HEK293 (cell line): ENCODE results near the gene ARHGAP4.

ENCODE experiments used
- BCL11A ChIP-seq: fragments of 450-650 bp; formaldehyde crosslinking; IDR thresholded peaks from 2 replicates; pipeline ENCODE4 v1.5.1; 2016; ENCODE audit warnings: low read depth, missing biosample characterization, missing genetic modification characterization
- EGR2 ChIP-seq: fragments of 450-650 bp; formaldehyde crosslinking; IDR thresholded peaks from 2 replicates; pipeline ENCODE4 v1.5.1; 2016; ENCODE audit warnings: low read depth, missing biosample characterization, missing genetic modification characterization
- FEZF1 ChIP-seq: fragments of 450-650 bp; formaldehyde crosslinking; IDR thresholded peaks from 2 replicates; pipeline ENCODE4 v1.5.1; 2016; ENCODE audit warnings: missing biosample characterization, missing genetic modification characterization
- GFI1B ChIP-seq: fragments of 450-650 bp; formaldehyde crosslinking; IDR thresholded peaks from 2 replicates; pipeline ENCODE4 v1.5.1; 2016; ENCODE audit warnings: missing biosample characterization, missing genetic modification characterization
- GLIS2 ChIP-seq: fragments of 450-650 bp; formaldehyde crosslinking; IDR thresholded peaks from 2 replicates; pipeline ENCODE4 v1.5.1; 2016; ENCODE audit warnings: missing biosample characterization, missing genetic modification characterization
- KLF9 ChIP-seq: fragments of 450-650 bp; formaldehyde crosslinking; IDR thresholded peaks from 2 replicates; pipeline ENCODE4 v1.5.1; 2016; ENCODE audit warnings: missing biosample characterization, missing genetic modification characterization, low read depth
- OVOL3 ChIP-seq: fragments of 450-650 bp; formaldehyde crosslinking; IDR thresholded peaks from 2 replicates; pipeline ENCODE4 v1.5.1; 2016; ENCODE audit warnings: missing biosample characterization, missing genetic modification characterization
- REPIN1 ChIP-seq: fragments of 450-650 bp; formaldehyde crosslinking; IDR thresholded peaks from 2 replicates; pipeline ENCODE4 v1.5.1; 2017; ENCODE audit warnings: missing biosample characterization, missing genetic modification characterization, low read depth
- SCRT1 ChIP-seq: fragments of 450-650 bp; formaldehyde crosslinking; IDR thresholded peaks from 2 replicates; pipeline ENCODE4 v1.5.1; 2016; ENCODE audit warnings: missing biosample characterization, missing genetic modification characterization, borderline replicate concordance
- SETDB1 ChIP-seq: IDR thresholded peaks from one replicate; pipeline ENCODE4 v1.6.1; 2017; ENCODE audit warnings: mild to moderate bottlenecking, low read length, moderate library complexity, mixed read lengths; ENCODE audit not compliant: insufficient read length
- TCF7L2 ChIP-seq: IDR thresholded peaks from 2 replicates; pipeline ENCODE4 v1.6.1; 2011; ENCODE audit warnings: low read depth, mild to moderate bottlenecking, inconsistent platforms, low read length, moderate library complexity, borderline replicate concordance
- WT1 ChIP-seq: fragments of 450-650 bp; formaldehyde crosslinking; IDR thresholded peaks from 2 replicates; pipeline ENCODE4 v1.5.1; 2016; ENCODE audit warnings: missing biosample characterization, missing genetic modification characterization
- ZBTB48 ChIP-seq: fragments of 450-650 bp; formaldehyde crosslinking; IDR thresholded peaks from 2 replicates; pipeline ENCODE4 v1.5.1; 2016; ENCODE audit warnings: missing biosample characterization, missing genetic modification characterization
- ZBTB49 ChIP-seq: fragments of 450-650 bp; formaldehyde crosslinking; IDR thresholded peaks from 2 replicates; pipeline ENCODE4 v1.5.1; 2016; ENCODE audit warnings: missing biosample characterization, missing genetic modification characterization, low read depth
- ZBTB8A ChIP-seq: fragments of 450-650 bp; formaldehyde crosslinking; IDR thresholded peaks from 2 replicates; pipeline ENCODE4 v1.5.1; 2016; ENCODE audit warnings: missing biosample characterization, missing genetic modification characterization
- ZFP3 ChIP-seq: fragments of 450-650 bp; formaldehyde crosslinking; IDR thresholded peaks from 2 replicates; pipeline ENCODE4 v1.5.1; 2016; ENCODE audit warnings: low read depth, missing biosample characterization, missing genetic modification characterization
- ZFP41 ChIP-seq: fragments of 450-650 bp; formaldehyde crosslinking; IDR thresholded peaks from 2 replicates; pipeline ENCODE4 v1.5.1; 2016; ENCODE audit warnings: missing biosample characterization, missing genetic modification characterization, borderline replicate concordance
- ZNF114 ChIP-seq: fragments of 450-650 bp; formaldehyde crosslinking; IDR thresholded peaks from 2 replicates; pipeline ENCODE4 v1.5.0; 2017; ENCODE audit warnings: missing biosample characterization, missing genetic modification characterization
- ZNF121 ChIP-seq: fragments of 450-650 bp; formaldehyde crosslinking; IDR thresholded peaks from 2 replicates; pipeline ENCODE4 v1.5.1; 2016; ENCODE audit warnings: missing biosample characterization, missing genetic modification characterization
- ZNF138 ChIP-seq: fragments of 450-650 bp; formaldehyde crosslinking; IDR thresholded peaks from 2 replicates; pipeline ENCODE4 v1.5.1; 2016; ENCODE audit warnings: missing biosample characterization, missing genetic modification characterization, borderline replicate concordance
- ZNF155 ChIP-seq: fragments of 450-650 bp; formaldehyde crosslinking; IDR thresholded peaks from 2 replicates; pipeline ENCODE4 v1.5.1; 2016; ENCODE audit warnings: missing biosample characterization, missing genetic modification characterization
- ZNF239 ChIP-seq: fragments of 450-650 bp; formaldehyde crosslinking; IDR thresholded peaks from 2 replicates; pipeline ENCODE4 v1.5.1; 2016; ENCODE audit warnings: missing biosample characterization, missing genetic modification characterization
- ZNF24 ChIP-seq: fragments of 450-650 bp; formaldehyde crosslinking; IDR thresholded peaks from 2 replicates; pipeline ENCODE4 v1.5.1; 2016; ENCODE audit warnings: missing biosample characterization, missing genetic modification characterization
- ZNF280C ChIP-seq: fragments of 450-650 bp; formaldehyde crosslinking; IDR thresholded peaks from 2 replicates; pipeline ENCODE4 v1.5.1; 2016; ENCODE audit warnings: missing biosample characterization, missing genetic modification characterization
- ZNF354C ChIP-seq: fragments of 450-650 bp; formaldehyde crosslinking; IDR thresholded peaks from 2 replicates; pipeline ENCODE4 v1.5.1; 2016; ENCODE audit warnings: missing biosample characterization, missing genetic modification characterization, low read depth, borderline replicate concordance
- ZNF416 ChIP-seq: fragments of 450-650 bp; formaldehyde crosslinking; IDR thresholded peaks from 2 replicates; pipeline ENCODE4 v1.5.1; 2016; ENCODE audit warnings: missing biosample characterization, missing genetic modification characterization
- ZNF521 ChIP-seq: fragments of 450-650 bp; formaldehyde crosslinking; IDR thresholded peaks from 2 replicates; pipeline ENCODE4 v1.5.1; 2017; ENCODE audit warnings: missing biosample characterization, mild to moderate bottlenecking, missing genetic modification characterization
- ZNF529 ChIP-seq: fragments of 450-650 bp; formaldehyde crosslinking; IDR thresholded peaks from 2 replicates; pipeline ENCODE4 v1.5.1; 2017; ENCODE audit warnings: missing genetic modification characterization, missing biosample characterization; ENCODE audit not compliant: insufficient replicate concordance
- ZNF530 ChIP-seq: fragments of 450-650 bp; formaldehyde crosslinking; IDR thresholded peaks from 2 replicates; pipeline ENCODE4 v1.5.1; 2016; ENCODE audit warnings: low read depth, missing biosample characterization, missing genetic modification characterization
- ZNF558 ChIP-seq: fragments of 450-650 bp; formaldehyde crosslinking; IDR thresholded peaks from 2 replicates; pipeline ENCODE4 v1.5.1; 2016; ENCODE audit warnings: missing biosample characterization, missing genetic modification characterization
- ZNF626 ChIP-seq: fragments of 450-650 bp; sonication (Bioruptor Pico); formaldehyde crosslinking; IDR thresholded peaks from 2 replicates; pipeline ENCODE4 v1.5.1; 2018; ENCODE audit warnings: missing biosample characterization, missing genetic modification characterization, inconsistent platforms
- ZNF629 ChIP-seq: fragments of 450-650 bp; formaldehyde crosslinking; IDR thresholded peaks from 2 replicates; pipeline ENCODE4 v1.5.1; 2017; ENCODE audit warnings: missing biosample characterization, missing genetic modification characterization
- ZNF664 ChIP-seq: fragments of 450-650 bp; formaldehyde crosslinking; IDR thresholded peaks from 2 replicates; pipeline ENCODE4 v1.5.1; 2016; ENCODE audit warnings: missing biosample characterization, missing genetic modification characterization
- ZNF701 ChIP-seq: fragments of 450-650 bp; formaldehyde crosslinking; IDR thresholded peaks from 2 replicates; pipeline ENCODE4 v1.5.1; 2016; ENCODE audit warnings: missing biosample characterization, missing genetic modification characterization
- ZNF768 ChIP-seq: fragments of 450-650 bp; formaldehyde crosslinking; IDR thresholded peaks from 2 replicates; pipeline ENCODE4 v1.5.1; 2018; ENCODE audit warnings: missing biosample characterization, mild to moderate bottlenecking, missing genetic modification characterization
- ZNF785 ChIP-seq: fragments of 450-650 bp; formaldehyde crosslinking; IDR thresholded peaks from 2 replicates; pipeline ENCODE4 v1.5.1; 2016; ENCODE audit warnings: missing biosample characterization, missing genetic modification characterization
- ZXDB ChIP-seq: fragments of 450-650 bp; formaldehyde crosslinking; IDR thresholded peaks from 2 replicates; pipeline ENCODE4 v1.5.1; 2016; ENCODE audit warnings: missing biosample characterization, missing genetic modification characterization
- TF ChIP-seq, protein P1 (sequence below): IDR thresholded peaks from 2 replicates; pipeline ENCODE4 v1.6.1; 2011; ENCODE audit warnings: mild to moderate bottlenecking, low read depth, low read length, borderline replicate concordance

ARHGAP4 gene

DNA sequence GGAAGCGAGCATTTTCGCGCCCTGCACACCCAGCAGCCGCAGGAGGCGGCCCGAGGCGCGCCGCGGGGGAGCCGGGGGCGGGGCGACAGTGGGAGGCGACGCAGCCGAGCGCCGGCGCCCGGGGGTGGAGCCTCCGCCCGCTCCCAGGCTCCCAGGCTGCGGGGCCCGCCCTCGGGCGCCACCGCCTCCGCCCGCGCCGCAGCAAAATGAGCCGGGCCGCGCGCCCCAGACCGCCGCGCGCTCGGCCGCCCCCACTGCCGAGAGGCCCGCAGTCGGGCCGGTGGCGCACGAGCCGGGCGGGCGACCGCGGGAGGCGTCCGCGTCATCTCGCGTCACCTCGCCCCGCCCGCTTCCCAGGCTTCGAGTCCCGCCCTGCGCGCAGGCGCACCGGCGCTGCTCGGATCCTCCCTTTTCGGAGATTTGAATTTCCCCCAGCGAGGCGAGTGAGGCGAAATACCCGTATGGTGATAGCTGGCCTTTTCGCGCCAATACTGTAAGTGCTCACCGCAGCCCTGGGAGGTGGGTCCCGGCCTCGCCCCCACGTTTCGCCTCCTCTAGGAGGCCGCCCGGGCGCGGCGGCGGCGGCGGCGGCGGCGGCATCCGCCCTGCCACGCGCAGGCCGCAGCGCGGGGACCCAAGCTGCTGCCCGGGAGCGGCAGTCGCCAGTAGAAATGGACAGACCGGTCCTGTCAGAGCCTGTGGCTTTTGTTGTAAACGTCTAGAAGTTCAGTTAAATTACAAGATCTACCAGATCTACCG, 46.5 kb upstream of the ARHGAP4 start, which contains the start of gene TMEM187 (continued):
- TF ChIP-seq KLF9 (tag by site-specific recombination), result 0 out of 2 replicates have a peak, but pooled peaks have one; percentile 18
- TF ChIP-seq OVOL3, result no peak
- no peak for TF ChIP-seq ZNF768 (tag by site-specific recombination)
- TF ChIP-seq EGR2 (tag by site-specific recombination), result 0 out of 2 replicates have a peak, but pooled peaks have one; percentile 7
- TF ChIP-seq ZBTB48 (tag by site-specific recombination), result no peak
- TF ChIP-seq SETDB1, result no peak
- TF ChIP-seq ZNF24, result no peak
- no peak for TF ChIP-seq ZNF354C
- TF ChIP-seq ZBTB49, result no peak
- TF ChIP-seq ZNF529 (tag by site-specific recombination), result no peak
- no peak for TF ChIP-seq ZFP41 (tag by site-specific recombination)
- TF ChIP-seq ZNF664, result no peak
- TF ChIP-seq ZNF280C (tag by site-specific recombination), result no peak
- TF ChIP-seq WT1 (tag by site-specific recombination), result peak; percentile 28; the same call in 1 of the 2 replicates
- TF ChIP-seq ZNF155, result no peak
- no peak for TF ChIP-seq ZFP3
- no peak for TF ChIP-seq SCRT1 (tag by site-specific recombination)
- peak; percentile 80 for TF ChIP-seq FEZF1 (tag by site-specific recombination)
- TF ChIP-seq REPIN1 (tag by site-specific recombination), result no peak
- no peak; the same call in 1 of the 2 replicates for TF ChIP-seq ZNF626 (tag by site-specific recombination)
- TF ChIP-seq ZBTB8A (tag by site-specific recombination), result no peak
- no peak for TF ChIP-seq ZNF114 (tag by site-specific recombination)
- no peak for TF ChIP-seq ZNF121 (tag by site-specific recombination)
- no peak for TF ChIP-seq BCL11A (tag by site-specific recombination)
- TF ChIP-seq, protein P1, sequence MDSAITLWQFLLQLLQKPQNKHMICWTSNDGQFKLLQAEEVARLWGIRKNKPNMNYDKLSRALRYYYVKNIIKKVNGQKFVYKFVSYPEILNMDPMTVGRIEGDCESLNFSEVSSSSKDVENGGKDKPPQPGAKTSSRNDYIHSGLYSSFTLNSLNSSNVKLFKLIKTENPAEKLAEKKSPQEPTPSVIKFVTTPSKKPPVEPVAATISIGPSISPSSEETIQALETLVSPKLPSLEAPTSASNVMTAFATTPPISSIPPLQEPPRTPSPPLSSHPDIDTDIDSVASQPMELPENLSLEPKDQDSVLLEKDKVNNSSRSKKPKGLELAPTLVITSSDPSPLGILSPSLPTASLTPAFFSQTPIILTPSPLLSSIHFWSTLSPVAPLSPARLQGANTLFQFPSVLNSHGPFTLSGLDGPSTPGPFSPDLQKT, result no peak; the same call in 1 of the 2 replicates
- no peak for TF ChIP-seq ZNF416 (tag by site-specific recombination)
- TF ChIP-seq GFI1B (tag by site-specific recombination), result no peak
- no peak for TF ChIP-seq ZNF239 (tag by site-specific recombination)
- TF ChIP-seq ZNF138 (tag by site-specific recombination), result no peak
- no peak for TF ChIP-seq ZXDB (tag by site-specific recombination)
- no peak for TF ChIP-seq ZNF629 (tag by site-specific recombination)
- TF ChIP-seq ZNF558 (tag by site-specific recombination), result no peak
- no peak for TF ChIP-seq ZNF530
- no peak for TF ChIP-seq ZNF785 (tag by site-specific recombination)
- no peak for TF ChIP-seq ZNF521 (tag by site-specific recombination)
- TF ChIP-seq ZNF701 (tag by site-specific recombination), result no peak
- 0 out of 2 replicates have a peak, but pooled peaks have one; percentile 50 for TF ChIP-seq TCF7L2
- peak; percentile 13 for TF ChIP-seq GLIS2 (tag by site-specific recombination)
